Mucosa of stomach (tissue), 1 donor: ENCODE measurements around the gene PLA2R1.

Source experiments
- H3K27me3 ChIP-seq: one replicate; pipeline ENCODE4 v1.7.0; 2013; ENCODE audit warnings: mild to moderate bottlenecking, low read length; ENCODE audit not compliant: control insufficient read depth, insufficient read depth
- H3K36me3 ChIP-seq: one replicate; pipeline ENCODE4 v1.7.0; 2013; ENCODE audit warnings: low read length; ENCODE audit not compliant: control insufficient read depth, insufficient read depth
- H3K4me1 ChIP-seq: one replicate; pipeline ENCODE4 v1.7.0; 2013; ENCODE audit warnings: mild to moderate bottlenecking, low read length; ENCODE audit not compliant: control insufficient read depth, insufficient read depth
- H3K4me3 ChIP-seq: one replicate; pipeline ENCODE4 v1.7.0; 2013; ENCODE audit warnings: low read length
- H3K9ac ChIP-seq: one replicate; pipeline ENCODE4 v1.7.0; 2013; ENCODE audit warnings: mild to moderate bottlenecking, low read length, moderate library complexity
- H3K9me3 ChIP-seq: one replicate; pipeline ENCODE4 v1.7.0; 2013; ENCODE audit warnings: mild to moderate bottlenecking, low read length, moderate library complexity; ENCODE audit not compliant: control insufficient read depth
- donor health status: Pancreatic carcinoma.

The PLA2R1 gene

DNA sequence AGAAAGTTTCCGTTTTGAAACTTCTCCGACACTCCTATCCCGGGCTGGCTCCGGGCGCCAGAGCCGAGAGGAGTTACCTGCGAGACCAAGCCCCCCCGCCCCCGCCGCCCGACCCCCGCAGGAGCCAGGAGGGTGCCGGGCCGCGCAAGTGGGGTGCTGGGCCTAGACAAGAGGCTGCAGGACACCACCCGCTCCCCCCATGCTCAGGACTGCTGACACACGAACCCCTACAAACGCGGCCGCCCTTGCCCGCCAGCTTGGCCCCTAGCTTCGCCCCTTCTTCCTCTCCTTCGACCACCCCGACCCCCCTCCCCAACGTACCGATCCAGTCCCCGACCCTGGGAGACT is 497 bp downstream of the PLA2R1 start:
- Histone ChIP-seq H3K9me3 (no peaks in the 10 kb centered on the region), H3K4me1 (peaks cover 9% of the 10 kb centered on the region), H3K36me3 (no peaks in the 10 kb centered on the region), H3K27me3 (peaks cover 47% of the 10 kb centered on the region), H3K4me3 (peak overlapping the region; percentile 22), H3K9ac (peak overlapping the region; percentile 46)

DNA sequence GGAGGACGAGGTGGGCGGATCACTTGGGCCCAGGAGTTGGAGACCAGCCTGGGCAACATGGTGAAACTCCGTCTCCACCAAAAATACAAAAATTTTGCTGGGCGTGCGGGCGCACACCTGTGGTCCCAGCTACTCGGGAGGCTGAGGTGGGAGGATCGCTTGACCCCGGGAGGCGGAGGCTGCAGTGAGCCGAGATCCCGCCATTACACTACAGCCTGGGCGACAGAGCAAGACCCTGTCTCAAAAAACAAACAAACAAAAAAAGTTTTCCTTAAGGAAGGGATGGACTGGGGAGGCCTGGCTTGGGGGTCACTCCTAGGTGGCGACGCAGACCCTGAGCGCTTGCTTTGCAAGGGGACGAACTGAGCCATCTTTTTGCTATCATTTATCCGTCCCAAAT is 882 bp downstream of the PLA2R1 start:
- H3K9ac ChIP-seq: peak overlapping the region; percentile 46
- H3K9me3 ChIP-seq: no peaks in the 10 kb centered on the region
- H3K36me3 ChIP-seq: no peaks in the 10 kb centered on the region
- peaks cover 47% of the 10 kb centered on the region for H3K27me3 ChIP-seq
- peaks cover 9% of the 10 kb centered on the region for H3K4me1 ChIP-seq
- H3K4me3 ChIP-seq: no peak overlapping the region

DNA sequence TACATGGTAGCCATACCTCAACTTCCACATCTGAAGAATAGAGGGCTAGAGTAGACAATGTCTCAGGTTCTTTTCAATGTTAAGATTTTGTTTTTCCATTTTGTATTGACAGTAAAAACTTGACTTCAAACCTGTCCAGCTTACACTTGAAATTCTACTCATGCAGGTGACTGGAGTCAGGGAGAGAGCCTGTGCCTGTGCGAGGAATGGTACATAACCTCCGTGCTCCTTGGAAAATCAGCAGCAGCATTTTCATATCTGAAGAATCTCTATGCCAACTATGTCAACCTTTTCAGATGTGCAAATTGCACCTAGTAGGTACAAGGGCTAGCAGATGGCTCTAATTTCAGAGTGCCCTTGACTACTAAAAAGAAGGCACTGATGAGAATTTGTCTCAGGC is 2.1 kb downstream of the PLA2R1 start:
- H3K9me3 ChIP-seq: no peaks in the 10 kb centered on the region
- no peak overlapping the region for H3K9ac ChIP-seq
- H3K36me3 ChIP-seq: no peaks in the 10 kb centered on the region
- peaks cover 9% of the 10 kb centered on the region for H3K4me1 ChIP-seq
- no peak overlapping the region for H3K4me3 ChIP-seq
- H3K27me3 ChIP-seq: peaks cover 42% of the 10 kb centered on the region

DNA sequence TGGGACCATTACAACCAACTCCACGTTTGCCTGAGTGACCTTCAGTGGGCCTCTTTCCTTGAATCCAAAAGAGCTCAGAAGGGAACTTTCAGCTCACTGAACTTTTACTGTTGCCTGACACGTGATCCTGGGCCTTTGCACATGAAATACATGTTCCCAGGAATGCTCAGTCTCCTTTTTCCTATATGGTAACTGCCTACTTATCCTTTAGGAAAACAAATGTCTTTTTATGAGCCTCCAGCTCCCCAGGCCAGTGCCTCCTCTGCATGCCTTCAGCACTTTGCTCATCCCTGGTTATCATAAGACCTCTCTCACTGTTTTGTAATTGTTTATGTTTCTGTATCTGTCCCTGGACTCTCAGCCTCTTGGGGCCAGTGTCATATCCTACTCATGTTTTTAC is 5.1 kb downstream of the PLA2R1 start:
- Histone ChIP-seq H3K27me3 (peaks cover 29% of the 10 kb centered on the region), H3K9me3 (no peaks in the 10 kb centered on the region), H3K4me3 (no peak overlapping the region), H3K9ac (no peak overlapping the region), H3K4me1 (no peaks in the 10 kb centered on the region), H3K36me3 (no peaks in the 10 kb centered on the region)

DNA sequence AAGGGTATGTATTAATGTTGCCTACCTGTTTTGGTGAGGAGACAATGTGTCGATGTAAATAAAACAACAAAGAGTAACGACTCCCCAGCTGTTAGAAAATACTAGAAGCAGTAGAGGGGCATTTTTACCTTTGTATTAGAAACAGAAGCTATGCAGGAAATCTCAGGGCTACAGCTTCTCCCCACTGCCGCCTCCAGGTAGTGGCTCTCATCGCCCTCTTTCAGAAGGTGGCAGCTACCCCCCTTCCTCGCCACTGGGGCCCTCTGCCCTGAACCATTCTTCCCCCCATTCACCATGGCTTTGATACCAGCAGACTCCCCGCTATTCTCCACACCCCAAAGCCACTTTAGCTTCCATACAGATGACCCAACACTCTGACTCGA is 6.7 kb downstream of the PLA2R1 start:
- Histone ChIP-seq H3K36me3 (no peaks in the 10 kb centered on the region), H3K9ac (no peak overlapping the region), H3K27me3 (peaks cover 20% of the 10 kb centered on the region), H3K9me3 (no peaks in the 10 kb centered on the region), H3K4me1 (no peaks in the 10 kb centered on the region), H3K4me3 (no peak overlapping the region)

DNA sequence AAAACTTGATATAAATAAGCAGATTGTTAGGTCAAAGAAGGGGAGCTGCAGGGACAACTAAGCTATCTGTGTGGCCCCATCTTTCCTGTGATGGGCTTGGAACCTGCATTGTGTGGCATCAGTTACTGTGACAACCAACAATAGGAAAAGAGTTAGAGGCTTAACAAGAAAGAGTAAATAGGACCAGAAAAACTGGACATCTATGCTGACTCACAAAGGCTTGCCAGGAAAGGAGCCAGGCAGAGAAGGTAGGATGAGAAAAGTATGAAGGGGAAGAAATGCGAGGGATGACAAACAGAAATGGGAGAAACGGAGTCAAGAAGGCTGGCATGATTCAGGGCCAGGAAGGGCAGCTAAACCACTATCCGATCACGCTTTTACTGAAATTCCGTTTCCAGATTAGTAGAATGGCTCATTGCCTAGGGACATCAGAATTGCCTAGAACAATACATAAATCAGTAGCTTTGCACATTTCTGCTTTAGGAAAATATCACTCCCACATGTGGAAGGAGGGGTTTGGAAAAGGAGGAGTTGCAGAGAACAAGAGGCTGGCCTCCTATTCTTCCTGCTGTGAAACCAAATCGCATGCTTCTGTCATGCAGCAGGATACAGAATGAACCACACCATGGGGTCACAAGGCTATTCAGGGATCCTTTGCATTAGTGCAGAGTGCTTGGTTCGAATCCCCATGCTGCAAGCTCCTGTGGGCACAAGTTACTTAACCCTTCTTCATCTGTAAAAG is 7.3 kb downstream of the PLA2R1 start:
- H3K36me3 ChIP-seq: no peaks in the 10 kb centered on the region
- peaks cover 15% of the 10 kb centered on the region for H3K27me3 ChIP-seq
- H3K4me1 ChIP-seq: no peaks in the 10 kb centered on the region
- no peak overlapping the region for H3K4me3 ChIP-seq
- no peak overlapping the region for H3K9ac ChIP-seq
- no peaks in the 10 kb centered on the region for H3K9me3 ChIP-seq

DNA sequence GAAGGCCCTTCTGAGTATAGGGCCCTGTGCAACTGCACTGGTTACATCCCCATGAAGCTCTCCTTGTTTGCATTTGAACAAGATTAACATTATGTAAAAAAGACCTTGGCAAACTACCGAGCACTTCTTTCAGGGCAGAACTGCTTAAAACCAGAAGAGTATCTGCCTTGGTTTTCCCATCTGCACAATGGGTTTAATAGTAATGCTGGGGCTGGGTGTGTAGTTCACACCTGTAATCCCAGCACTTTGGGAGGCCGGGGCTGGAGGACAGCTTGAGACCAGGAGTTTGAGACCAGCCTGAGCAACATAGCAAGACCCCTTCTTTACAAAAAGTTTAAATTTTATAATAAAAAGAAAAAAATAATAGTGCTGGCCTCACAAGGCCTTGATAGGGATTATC is 8.5 kb downstream of the PLA2R1 start:
- Histone ChIP-seq H3K9me3 (no peaks in the 10 kb centered on the region), H3K9ac (no peak overlapping the region), H3K4me3 (no peak overlapping the region), H3K4me1 (no peaks in the 10 kb centered on the region), H3K36me3 (no peaks in the 10 kb centered on the region), H3K27me3 (peaks cover 8% of the 10 kb centered on the region)

DNA sequence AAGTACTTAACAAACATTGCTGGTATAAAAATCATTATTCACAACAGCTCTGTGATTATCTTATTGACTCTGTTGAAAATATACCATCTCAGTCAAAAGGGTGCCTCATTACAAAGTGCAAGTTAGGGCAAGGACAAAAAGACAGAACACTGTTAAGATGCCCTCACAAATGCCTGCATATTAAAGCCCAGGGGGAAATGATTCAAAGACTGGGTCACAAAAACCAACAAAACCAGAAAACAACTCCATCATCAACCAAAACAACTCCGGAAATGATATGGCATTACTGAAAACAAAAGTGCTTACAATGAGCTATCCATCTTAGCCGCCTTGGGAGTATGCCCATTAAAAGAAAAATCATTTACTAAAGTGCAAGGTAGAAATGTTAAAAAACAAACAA is 9.9 kb downstream of the PLA2R1 start:
- Histone ChIP-seq H3K4me3 (no peak overlapping the region), H3K36me3 (no peaks in the 10 kb centered on the region), H3K9me3 (no peaks in the 10 kb centered on the region), H3K9ac (no peak overlapping the region), H3K27me3 (peaks cover 8% of the 10 kb centered on the region), H3K4me1 (no peaks in the 10 kb centered on the region)

DNA sequence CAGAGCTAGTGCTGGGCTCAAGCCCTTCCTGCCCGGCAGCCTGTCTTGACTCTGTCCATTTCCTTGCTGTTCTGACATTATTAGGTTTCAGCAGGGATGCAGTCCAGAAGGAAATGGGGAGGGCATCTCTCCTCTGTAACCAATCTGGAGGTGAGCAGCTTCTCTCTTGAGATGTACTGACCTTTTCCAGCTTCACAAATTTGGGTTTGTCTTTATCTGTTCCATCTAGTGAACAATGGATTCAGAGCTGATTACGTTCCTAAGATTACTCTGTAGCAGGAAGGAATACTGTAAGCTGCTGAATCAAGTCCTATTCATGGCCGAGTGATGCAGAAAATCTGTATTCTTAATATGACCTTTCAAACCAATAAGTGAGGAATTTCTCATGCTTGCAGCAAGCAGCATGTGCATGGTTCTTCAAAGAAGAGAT is 11.0 kb downstream of the PLA2R1 start:
- Histone ChIP-seq H3K9ac (no peak overlapping the region), H3K9me3 (no peaks in the 10 kb centered on the region), H3K36me3 (no peaks in the 10 kb centered on the region), H3K27me3 (peaks cover 8% of the 10 kb centered on the region), H3K4me1 (no peaks in the 10 kb centered on the region), H3K4me3 (no peak overlapping the region)

DNA sequence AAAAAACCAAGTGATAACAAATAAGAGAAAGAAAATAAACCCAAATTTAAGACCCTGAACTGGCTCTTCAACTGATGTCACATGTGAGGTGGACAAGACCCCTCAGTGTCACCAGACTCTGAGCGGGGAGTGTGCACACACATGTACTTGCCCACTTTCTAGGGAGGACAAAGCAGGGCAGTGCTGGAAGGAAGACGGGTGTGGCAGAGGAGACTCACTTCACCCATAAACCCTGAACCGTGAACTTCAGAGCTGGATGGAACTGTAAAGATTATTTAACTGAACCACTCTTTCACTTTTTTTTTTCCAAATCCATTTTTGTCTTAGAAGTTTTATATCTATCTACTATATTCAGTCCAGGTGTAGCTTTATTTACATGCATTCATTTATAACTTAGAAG is 12.3 kb downstream of the PLA2R1 start:
- H3K27me3 ChIP-seq: peaks cover 8% of the 10 kb centered on the region

DNA sequence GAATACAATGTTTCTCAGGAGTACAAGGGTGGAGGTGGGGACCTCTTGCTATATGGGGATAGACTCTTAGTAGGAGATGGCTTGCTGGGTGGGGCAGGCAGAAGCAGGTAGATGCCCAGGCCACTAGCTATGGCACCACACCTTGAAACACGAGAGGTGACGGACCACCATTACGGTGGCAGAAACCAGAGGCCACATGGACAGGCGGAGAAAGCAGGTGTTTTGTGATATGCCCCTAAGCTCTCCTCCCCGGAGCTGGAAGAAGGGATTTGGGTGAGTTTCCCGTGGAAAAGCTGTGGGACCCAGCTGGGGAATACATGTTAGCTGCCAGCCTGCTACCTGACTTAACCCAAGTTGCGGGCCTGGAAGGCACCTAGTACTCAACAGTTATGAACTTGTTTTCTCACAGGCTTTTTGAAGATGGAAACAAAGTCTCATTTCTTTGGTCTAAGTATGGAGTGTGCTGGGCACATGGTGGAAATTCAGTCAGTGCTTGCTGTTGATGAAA is 16.7 kb downstream of the PLA2R1 start:
- Histone ChIP-seq H3K27me3 (peaks cover 3% of the 10 kb centered on the region), H3K4me3 (no peak overlapping the region), H3K9ac (no peak overlapping the region), H3K36me3 (no peaks in the 10 kb centered on the region), H3K9me3 (no peaks in the 10 kb centered on the region), H3K4me1 (no peaks in the 10 kb centered on the region)

More for the DNA sequence above, 12.3 kb downstream of the PLA2R1 start:
- H3K9ac ChIP-seq: no peak overlapping the region
- no peaks in the 10 kb centered on the region for H3K9me3 ChIP-seq
- H3K4me3 ChIP-seq: no peak overlapping the region
- no peaks in the 10 kb centered on the region for H3K4me1 ChIP-seq
- H3K36me3 ChIP-seq: no peaks in the 10 kb centered on the region

DNA sequence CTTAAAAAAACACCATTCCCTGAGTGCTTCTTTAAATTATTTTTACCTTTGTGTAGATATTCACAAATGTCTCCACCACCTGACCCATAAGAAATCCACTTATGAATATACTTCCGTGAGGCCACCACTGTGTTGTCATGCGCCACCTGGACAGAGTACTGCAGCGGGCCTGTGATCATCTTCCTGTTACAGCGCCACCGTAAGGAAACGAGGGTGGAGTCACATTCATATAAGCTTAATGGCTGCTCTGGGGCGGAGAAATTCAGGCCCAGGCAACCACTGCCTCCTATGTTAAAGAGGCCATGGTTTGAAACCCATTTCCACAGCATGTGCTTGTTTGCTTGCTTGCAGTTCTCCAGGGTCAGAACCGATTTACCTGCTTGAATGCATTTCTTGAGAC is 17.7 kb downstream of the PLA2R1 start:
- Histone ChIP-seq H3K4me1 (no peaks in the 10 kb centered on the region), H3K27me3 (peaks cover 3% of the 10 kb centered on the region), H3K36me3 (no peaks in the 10 kb centered on the region), H3K9ac (no peak overlapping the region), H3K4me3 (no peak overlapping the region), H3K9me3 (no peaks in the 10 kb centered on the region)

DNA sequence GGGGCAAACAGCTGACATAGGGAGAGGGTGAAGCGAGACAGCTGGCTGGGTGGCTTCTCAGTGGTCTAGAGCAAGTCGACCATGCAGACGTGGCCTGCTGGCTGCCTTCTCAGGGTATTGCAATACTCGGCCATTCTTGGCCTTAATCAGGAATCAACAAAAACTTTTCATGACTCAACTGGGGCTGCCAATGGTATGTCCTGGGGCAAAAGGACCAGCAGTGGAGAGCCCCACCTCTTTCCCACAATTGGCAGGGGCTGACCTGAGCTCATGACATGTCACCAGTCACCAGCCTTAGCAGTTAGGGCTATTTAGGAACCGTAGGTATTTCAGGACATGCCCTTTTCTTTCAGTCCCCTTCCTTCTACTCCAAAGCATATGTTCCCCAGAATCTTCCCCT is 19.1 kb downstream of the PLA2R1 start:
- H3K9ac ChIP-seq: no peak overlapping the region
- H3K36me3 ChIP-seq: no peaks in the 10 kb centered on the region

More for the DNA sequence above, 19.1 kb downstream of the PLA2R1 start:
- Histone ChIP-seq H3K4me1 (no peaks in the 10 kb centered on the region), H3K9me3 (no peaks in the 10 kb centered on the region), H3K27me3 (peaks cover 3% of the 10 kb centered on the region), H3K4me3 (no peak overlapping the region)
